RWPE1 (cell line): ENCODE data around the gene CRYBB2.
"Not testable (repeated sequence)": the region's sequence is repeated elsewhere in the genome, so short reads cannot be mapped to it uniquely, and the experiment has no call there.

Source experiments
- CTCF ChIA-PET: fragments of 350-600 bp; sonication (Branson Sonifier 250); formaldehyde crosslinking; extraction: SDS; loops from one replicate; lab custom pipeline; 2021; lab: Yijun Ruan, JAX
- POLR2A ChIA-PET: fragments of 400-600 bp; formaldehyde crosslinking; extraction: SDS; loops from one replicate; lab custom pipeline; 2020; ENCODE audit warnings: antibody characterized with exemption; ENCODE audit not compliant: low non-redundant PET; lab: Yijun Ruan, JAX
- DNase-seq: peaks from one replicate; pipeline ENCODE4 v3.0.0; 2012; ENCODE audit warnings: low spot score
- H3K27ac ChIP-seq: fragments of 450-650 bp; 2 replicates; pipeline ENCODE4 v1.5.1; 2017

The CRYBB2 gene

DNA sequence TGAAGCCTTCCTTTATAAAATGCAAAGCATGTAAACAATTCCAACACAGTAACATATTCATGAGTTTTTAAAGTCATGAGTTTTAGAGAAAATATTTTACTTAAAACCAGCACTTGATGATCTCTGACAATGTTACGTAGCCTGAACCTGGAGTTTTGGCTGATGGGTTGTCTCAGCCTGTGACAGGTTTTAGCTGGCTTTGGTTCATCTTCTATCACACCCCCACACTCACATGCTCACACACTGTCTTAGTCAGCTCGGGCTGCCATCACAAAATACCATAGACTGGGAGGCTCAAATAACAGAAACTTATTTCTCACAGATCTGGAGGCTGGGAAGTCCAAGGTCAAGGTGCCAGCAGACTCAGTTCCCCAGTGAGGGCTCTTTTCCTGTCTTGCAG is 50.6 kb downstream of the CRYBB2 start:
- CTCF ChIA-PET, result interaction anchor here (0.6 kb wide), 1 partner anchor 504 kb away, joined by 4 read pairs; no protein-coding TSS in a partner anchor
- DNase-seq, POLR2A ChIA-PET, H3K27ac ChIP-seq: not testable (repeated sequence)

DNA sequence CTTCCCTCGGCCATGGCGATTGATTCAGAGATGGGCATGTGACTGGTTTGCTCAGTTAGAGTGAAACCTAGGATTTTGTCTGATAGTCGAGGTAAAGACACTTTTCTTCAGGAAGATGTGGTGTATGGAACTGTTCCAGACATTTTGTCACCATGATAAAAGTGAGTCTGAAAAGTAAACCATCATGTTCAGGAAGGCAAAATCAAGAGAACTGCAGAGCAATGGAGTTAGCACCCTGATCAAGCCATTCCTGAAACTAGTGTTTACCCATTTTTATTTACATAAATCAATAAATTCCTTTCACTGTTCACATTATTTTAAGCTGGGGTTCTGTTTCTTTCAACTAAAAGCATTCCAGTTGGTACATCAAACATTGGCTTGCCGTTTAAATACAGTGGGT is 53.8 kb downstream of the CRYBB2 start:
- POLR2A ChIA-PET, CTCF ChIA-PET, DNase-seq, H3K27ac ChIP-seq: not testable (repeated sequence)

DNA sequence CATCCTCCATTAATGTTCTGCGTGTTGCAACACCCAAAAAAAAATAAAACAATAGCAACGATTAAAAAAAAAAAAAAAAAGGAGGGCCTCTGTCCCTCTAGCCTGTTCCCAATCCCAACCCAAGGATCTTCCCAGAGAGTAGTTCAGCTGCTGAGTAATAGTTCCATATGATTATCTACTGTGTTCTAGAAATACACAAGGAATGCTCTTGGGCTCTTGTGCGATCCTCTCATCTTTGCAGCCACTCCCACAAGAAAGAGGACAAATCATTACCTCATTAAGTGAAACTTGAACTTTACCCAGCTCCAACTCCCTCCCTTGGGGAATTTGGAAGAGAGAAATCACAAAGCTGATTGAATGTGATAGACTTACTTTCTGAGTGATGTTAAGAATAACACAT is 54.5 kb downstream of the CRYBB2 start:
- DNase-seq, CTCF ChIA-PET, POLR2A ChIA-PET, H3K27ac ChIP-seq: not testable (repeated sequence)

DNA sequence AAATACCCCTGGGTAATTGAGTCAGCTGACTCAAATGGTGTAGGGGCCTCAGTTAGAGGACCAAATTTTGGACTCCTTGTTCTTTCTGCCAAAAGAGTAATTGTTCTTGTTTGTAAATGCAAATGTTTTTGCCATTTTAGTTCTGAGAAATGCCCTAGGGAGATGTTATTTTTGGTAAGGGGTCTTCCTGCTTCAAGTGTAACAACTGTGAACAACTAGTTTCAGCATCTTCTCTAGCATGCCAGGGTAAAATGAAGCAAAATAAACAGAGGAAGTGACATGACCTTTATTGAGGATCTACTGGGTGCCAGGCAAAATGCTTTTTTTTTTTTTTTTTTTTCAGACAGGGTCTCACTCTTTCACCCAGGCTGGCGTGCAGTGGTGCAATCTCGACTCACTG is 60.7 kb downstream of the CRYBB2 start:
- CTCF ChIA-PET, result interaction anchor here (0.7 kb wide), 1 partner anchor 170 kb away, joined by 4 read pairs; no protein-coding TSS in a partner anchor
- H3K27ac ChIP-seq, POLR2A ChIA-PET, DNase-seq: not testable (repeated sequence)
